Measurements from ENCODE around the gene HIVEP3. TPM values are rescaled to one million over a fixed set of nuclear protein-coding genes. Genes with fewer than 3 reads are reported as not detected.

Gene HIVEP3
- total RNA-seq, 4 donors from 2014 or later: 3.2 to 11.0 (median 4.2) TPM

DNA sequence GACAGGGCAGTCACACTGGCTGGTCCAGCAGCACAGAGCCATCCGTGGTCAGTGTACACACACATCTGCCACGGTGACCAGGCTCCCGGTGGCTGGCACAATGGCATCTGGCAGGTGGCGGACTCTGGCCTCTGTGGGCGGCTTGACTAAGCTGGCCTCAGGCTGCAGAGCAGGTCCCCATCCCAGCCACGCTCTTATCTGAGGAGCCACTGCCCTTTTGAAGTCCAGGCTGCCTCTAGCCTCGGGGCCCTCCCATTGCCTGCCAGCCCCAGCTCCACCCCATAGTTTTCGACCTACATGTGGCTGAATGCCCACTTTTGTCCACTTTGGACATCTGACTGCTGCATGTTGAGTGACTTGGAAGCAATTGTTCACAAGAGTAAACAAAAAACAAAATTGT is 404.3 kb downstream of the HIVEP3 start:
- no peak overlapping the region for H3K4me3 ChIP-seq
- H3K27me3 ChIP-seq: no peaks in the 10 kb centered on the region
- no peaks in the 10 kb centered on the region for H3K9me3 ChIP-seq
- peaks cover 0 to 34% (median 0%) of the 10 kb centered on the region in 3 donors for H3K36me3 ChIP-seq
- intact Hi-C loops (cut with DNase I): no loop called here
- peaks cover 9 to 23% (median 13%) of the 10 kb centered on the region in 3 donors for H3K4me1 ChIP-seq
- no peak for DNase-seq
- TF ChIP-seq, protein P1, sequence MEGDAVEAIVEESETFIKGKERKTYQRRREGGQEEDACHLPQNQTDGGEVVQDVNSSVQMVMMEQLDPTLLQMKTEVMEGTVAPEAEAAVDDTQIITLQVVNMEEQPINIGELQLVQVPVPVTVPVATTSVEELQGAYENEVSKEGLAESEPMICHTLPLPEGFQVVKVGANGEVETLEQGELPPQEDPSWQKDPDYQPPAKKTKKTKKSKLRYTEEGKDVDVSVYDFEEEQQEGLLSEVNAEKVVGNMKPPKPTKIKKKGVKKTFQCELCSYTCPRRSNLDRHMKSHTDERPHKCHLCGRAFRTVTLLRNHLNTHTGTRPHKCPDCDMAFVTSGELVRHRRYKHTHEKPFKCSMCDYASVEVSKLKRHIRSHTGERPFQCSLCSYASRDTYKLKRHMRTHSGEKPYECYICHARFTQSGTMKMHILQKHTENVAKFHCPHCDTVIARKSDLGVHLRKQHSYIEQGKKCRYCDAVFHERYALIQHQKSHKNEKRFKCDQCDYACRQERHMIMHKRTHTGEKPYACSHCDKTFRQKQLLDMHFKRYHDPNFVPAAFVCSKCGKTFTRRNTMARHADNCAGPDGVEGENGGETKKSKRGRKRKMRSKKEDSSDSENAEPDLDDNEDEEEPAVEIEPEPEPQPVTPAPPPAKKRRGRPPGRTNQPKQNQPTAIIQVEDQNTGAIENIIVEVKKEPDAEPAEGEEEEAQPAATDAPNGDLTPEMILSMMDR (IDR thresholded peaks at IDR 0.05): no peak
- no peak for TF ChIP-seq POLR2A (IDR thresholded peaks at IDR 0.05)
- no peak overlapping the region for H3K27ac ChIP-seq
- 64 to 84% methylated on average over 2 to 5 of the region's 8 CpGs for WGBS, 2 donors

DNA sequence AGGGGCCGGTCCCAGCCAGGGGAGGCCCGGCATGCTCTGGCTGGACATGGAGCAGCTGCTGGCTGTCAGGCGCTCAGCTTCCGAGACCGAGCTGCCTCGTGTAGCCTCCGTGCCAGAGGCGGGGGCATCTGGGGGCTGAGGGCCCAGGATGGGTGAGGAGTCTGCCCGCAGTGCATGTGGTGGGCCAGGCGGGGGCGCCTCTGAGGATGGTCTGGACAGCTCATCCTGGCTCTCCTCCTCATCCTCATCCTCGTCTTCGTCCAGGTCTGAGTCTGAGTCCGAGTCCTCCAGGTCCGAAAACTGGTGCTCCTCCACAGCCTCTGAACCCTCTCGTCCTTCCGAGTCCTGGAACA is 405.4 kb downstream of the HIVEP3 start:
- 85% methylated on average over 7 of the region's 17 CpGs; no CpG with 5 or more reads in 1 of the 2 donors for WGBS, 2 donors
- Histone ChIP-seq H3K4me1 (peaks cover 9 to 23% (median 13%) of the 10 kb centered on the region in 3 donors), H3K36me3 (peaks cover 0 to 34% (median 0%) of the 10 kb centered on the region in 3 donors), H3K9me3 (no peaks in the 10 kb centered on the region), H3K27ac (no peak overlapping the region), H3K4me3 (no peak overlapping the region), H3K27me3 (no peaks in the 10 kb centered on the region)
- TF ChIP-seq, protein P1 (IDR thresholded peaks at IDR 0.05): peak in 1 of 6 experiments; percentile 38
- no peak for TF ChIP-seq POLR2A (IDR thresholded peaks at IDR 0.05)
- intact Hi-C loops (cut with DNase I): no loop called here
- DNase-seq: no peak

DNA sequence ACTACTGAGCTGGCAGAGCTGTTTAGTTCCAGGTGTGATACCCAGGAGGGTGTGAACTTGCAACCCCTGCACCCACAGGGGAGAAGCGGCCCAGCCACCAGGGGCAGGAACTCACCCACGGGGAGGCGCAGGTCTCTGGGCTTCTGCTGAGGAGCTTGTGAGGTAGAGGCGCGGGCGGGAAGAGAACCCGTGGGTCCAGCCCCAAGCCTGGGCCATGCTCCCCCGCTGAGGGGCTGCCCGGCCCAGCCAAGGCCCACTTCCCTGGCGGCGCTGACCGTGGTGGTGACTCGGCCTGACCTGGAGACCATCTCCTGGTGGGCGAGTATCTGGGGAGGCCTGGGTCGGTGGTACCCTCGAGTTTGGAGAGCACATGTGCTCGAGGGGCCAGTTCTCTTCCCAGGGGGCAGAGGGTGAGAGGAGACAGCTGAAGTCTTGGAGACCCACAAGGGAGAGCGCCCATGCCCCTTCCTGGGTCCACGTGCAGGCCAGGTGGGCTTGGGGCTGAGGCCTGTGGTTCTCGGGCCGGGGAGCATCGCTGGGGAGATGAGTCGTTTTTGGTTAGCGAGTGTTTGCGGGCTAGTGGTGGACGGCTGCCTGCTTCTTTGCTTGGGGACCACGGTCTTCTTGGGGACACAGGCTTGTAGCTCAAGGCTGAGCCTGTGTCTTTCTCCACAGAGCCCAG is 405.9 kb downstream of the HIVEP3 start:
- Histone ChIP-seq H3K36me3 (peaks cover 0 to 34% (median 0%) of the 10 kb centered on the region in 3 donors), H3K27me3 (no peaks in the 10 kb centered on the region), H3K9me3 (no peaks in the 10 kb centered on the region), H3K4me3 (no peak overlapping the region), H3K4me1 (peaks cover 9 to 23% (median 13%) of the 10 kb centered on the region in 3 donors), H3K27ac (no peak overlapping the region)
- WGBS, 2 donors: 96% methylated on average over 14 of the region's 27 CpGs; no CpG with 5 or more reads in 1 of the 2 donors
- intact Hi-C loops (cut with DNase I): no loop called here
- no peak for DNase-seq
- no peak for TF ChIP-seq POLR2A (IDR thresholded peaks at IDR 0.05)
- TF ChIP-seq, protein P1 (IDR thresholded peaks at IDR 0.05): no peak

DNA sequence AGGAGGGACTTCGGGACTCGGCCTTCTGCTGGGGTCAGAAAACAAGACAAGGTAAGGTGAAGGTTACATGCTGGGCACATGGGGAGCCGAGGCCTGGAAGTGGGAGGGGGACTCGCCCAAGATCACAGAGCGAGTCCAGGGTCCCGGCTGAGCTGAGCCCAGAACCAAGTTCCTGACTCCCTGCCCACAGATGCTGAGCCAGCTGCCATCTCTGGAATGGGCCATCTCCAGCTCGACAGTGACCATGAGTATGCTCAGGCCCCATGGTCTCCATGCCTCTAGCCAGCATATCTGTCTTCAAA is 407.5 kb downstream of the HIVEP3 start:
- no peaks in the 10 kb centered on the region for H3K9me3 ChIP-seq
- WGBS, 2 donors: 81 to 84% methylated on average over 5 to 6 of the region's 7 CpGs
- TF ChIP-seq POLR2A (IDR thresholded peaks at IDR 0.05): no peak
- H3K36me3 ChIP-seq: peaks cover 0 to 34% (median 0%) of the 10 kb centered on the region in 3 donors
- peaks cover 3 to 12% (median 6%) of the 10 kb centered on the region in 3 donors for H3K4me1 ChIP-seq
- no peak for DNase-seq
- no peak overlapping the region for H3K27ac ChIP-seq
- H3K4me3 ChIP-seq: no peak overlapping the region
- intact Hi-C loops (cut with DNase I): no loop called here
- no peaks in the 10 kb centered on the region for H3K27me3 ChIP-seq

DNA sequence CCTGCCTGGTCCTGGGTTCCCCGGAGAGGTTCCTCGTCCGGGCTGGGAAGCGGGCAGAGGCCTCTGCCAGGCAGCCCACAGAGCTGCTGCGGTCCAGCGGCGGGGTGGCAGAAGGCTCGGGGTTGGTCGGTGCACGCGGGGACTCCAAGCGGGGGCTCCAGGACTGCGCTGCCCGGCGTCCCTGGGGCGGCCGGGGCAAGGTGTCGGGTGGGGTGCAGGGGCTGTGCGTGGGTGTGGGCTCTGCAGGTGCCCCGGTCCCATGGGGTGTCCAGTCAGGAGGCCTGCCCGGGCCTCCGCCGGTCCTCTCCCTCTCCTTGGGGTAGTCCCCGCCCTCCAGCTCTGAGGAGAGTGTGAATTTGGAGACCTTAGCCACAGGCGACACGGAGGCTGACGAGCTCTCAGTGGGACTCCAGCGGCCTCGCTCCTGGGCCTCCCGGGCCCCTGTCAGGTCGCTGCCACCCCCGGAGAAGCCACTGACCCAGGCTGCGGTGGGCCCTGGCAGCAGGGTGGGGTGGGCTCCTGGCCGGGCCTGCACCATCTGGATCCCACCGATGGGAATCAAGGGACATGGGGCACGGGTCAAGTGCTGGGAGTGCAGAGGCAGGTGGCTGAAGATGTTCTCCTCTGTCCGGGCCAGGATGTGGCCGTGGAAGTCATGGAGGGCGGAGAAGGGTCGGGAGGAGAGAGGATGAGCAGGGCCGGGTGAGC is 408.0 kb downstream of the HIVEP3 start:
- Histone ChIP-seq H3K36me3 (peaks cover 0 to 34% (median 0%) of the 10 kb centered on the region in 3 donors), H3K27me3 (no peaks in the 10 kb centered on the region), H3K4me1 (peaks cover 0 to 7% (median 3%) of the 10 kb centered on the region in 3 donors), H3K27ac (no peak overlapping the region), H3K4me3 (no peak overlapping the region), H3K9me3 (no peaks in the 10 kb centered on the region)
- 93 to 100% methylated on average over 6 of the region's 41 CpGs for WGBS, 2 donors
- intact Hi-C loops (cut with DNase I): no loop called here
- TF ChIP-seq POLR2A (IDR thresholded peaks at IDR 0.05): no peak
- TF ChIP-seq, protein P1 (IDR thresholded peaks at IDR 0.05): no peak
- no peak for DNase-seq

All from esophagus squamous epithelium (tissue), 5 donors.